Lower leg skin (tissue), 3 donors: ENCODE results near the gene CYP19A1.

ENCODE experiments used
- POLR2A ChIP-seq, 2 donors: fragments of 450-650 bp; IDR thresholded peaks; one replicate each; pipeline ENCODE4 v1.6.1; 2016 to 2017; ENCODE audit warnings: antibody characterized with exemption in 2 of 2, mild to moderate bottlenecking in 1 of 2, moderate library complexity in 1 of 2
- TF ChIP-seq, protein P1 (sequence below), 3 donors: fragments of 450-650 bp; IDR thresholded peaks; one replicate each; pipeline ENCODE4 v1.5.1; 2016; ENCODE audit warnings: antibody characterized with exemption in 3 of 3, mild to moderate bottlenecking in 3 of 3, moderate library complexity in 2 of 3

DNA sequence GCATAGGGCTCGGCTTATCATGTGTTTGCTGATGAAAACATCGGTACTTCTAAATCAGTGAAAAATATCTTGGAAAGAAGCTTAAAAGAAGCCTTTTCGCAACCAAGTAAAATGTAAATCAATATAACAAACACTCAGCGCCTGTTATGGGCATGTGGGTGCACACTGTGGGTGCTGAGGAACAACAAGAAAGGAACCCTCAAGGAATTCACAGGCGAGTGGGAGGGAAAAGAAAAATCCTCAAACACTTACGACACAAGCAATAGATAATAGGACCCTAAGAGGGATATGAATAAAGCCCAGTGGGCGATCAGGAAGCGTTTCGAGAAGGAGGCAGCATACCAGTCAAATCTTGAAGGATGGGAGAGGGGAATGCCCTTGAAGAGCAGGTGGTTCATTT, 25.0 kb upstream of the CYP19A1 start:
- no peak for TF ChIP-seq POLR2A (IDR thresholded peaks at IDR 0.05)
- TF ChIP-seq, protein P1, sequence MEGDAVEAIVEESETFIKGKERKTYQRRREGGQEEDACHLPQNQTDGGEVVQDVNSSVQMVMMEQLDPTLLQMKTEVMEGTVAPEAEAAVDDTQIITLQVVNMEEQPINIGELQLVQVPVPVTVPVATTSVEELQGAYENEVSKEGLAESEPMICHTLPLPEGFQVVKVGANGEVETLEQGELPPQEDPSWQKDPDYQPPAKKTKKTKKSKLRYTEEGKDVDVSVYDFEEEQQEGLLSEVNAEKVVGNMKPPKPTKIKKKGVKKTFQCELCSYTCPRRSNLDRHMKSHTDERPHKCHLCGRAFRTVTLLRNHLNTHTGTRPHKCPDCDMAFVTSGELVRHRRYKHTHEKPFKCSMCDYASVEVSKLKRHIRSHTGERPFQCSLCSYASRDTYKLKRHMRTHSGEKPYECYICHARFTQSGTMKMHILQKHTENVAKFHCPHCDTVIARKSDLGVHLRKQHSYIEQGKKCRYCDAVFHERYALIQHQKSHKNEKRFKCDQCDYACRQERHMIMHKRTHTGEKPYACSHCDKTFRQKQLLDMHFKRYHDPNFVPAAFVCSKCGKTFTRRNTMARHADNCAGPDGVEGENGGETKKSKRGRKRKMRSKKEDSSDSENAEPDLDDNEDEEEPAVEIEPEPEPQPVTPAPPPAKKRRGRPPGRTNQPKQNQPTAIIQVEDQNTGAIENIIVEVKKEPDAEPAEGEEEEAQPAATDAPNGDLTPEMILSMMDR (IDR thresholded peaks at IDR 0.05): no peak
